Measurements from ENCODE around the gene EXOC3.
"Not testable (repeated sequence)": the region's sequence is repeated elsewhere in the genome, so short reads cannot be mapped to it uniquely, and the experiment has no call there.

The EXOC3 gene
- total RNA-seq, result 85.4 to 102 (median 91.8) reads per million in 3 experiments

GRCh38 chr5:442335-443238, at the start of gene EXOC3:
TSS of gene EXOC3 (plus strand) at chr5:443176. CDS start at chr5:446206, 3,030 bp downstream.
- DNase-seq, result peak; percentile 66

DNA sequence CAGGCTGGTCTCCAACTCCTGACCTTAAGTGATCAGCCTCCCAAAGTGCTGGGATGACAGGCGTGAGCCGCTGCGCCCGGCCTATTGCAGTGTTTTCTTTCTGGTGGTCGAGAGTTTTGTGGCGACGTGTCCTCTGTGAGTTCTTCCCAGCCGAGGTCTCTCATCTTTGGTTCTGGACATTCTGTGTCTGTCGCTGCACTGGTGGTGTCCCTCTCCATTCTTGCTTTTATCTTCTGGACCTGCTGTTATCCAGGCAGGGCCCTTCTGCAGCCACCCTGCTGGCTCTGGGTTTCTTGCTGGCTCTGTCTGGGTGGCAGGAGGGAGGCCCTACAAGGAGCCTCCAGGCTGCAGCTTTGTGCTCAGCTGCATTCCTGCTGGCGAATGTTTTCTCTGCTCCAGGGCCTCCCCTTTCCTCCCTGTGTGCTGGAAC, 49.1 kb upstream of the EXOC3 start:
- no peak for DNase-seq

DNA sequence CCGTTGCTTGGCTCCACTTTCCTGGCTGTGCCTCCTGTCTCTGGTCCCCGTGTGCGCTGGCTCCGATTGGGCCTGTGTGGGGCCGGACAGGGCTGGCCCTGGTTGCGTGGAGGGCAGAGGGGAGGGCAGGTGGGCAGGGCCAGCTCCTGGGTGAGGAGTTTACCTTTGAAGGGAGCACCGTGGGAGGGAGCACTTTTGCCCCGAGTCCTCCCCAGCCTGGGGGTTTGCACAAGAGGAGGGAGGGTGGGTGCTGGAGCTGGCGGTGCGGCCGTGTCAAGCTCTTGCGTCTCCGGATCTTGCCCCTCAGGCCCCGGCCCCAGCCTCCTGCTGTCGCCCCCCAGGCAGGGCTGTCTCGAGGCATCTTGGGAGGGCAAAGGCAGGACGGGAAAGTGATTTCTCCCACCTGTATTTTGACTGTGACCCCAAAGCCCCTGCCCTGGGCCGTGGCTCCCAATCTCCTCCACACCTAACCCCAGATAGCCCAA, 48.3 kb upstream of the EXOC3 start:
- DNase-seq, result no peak

DNA sequence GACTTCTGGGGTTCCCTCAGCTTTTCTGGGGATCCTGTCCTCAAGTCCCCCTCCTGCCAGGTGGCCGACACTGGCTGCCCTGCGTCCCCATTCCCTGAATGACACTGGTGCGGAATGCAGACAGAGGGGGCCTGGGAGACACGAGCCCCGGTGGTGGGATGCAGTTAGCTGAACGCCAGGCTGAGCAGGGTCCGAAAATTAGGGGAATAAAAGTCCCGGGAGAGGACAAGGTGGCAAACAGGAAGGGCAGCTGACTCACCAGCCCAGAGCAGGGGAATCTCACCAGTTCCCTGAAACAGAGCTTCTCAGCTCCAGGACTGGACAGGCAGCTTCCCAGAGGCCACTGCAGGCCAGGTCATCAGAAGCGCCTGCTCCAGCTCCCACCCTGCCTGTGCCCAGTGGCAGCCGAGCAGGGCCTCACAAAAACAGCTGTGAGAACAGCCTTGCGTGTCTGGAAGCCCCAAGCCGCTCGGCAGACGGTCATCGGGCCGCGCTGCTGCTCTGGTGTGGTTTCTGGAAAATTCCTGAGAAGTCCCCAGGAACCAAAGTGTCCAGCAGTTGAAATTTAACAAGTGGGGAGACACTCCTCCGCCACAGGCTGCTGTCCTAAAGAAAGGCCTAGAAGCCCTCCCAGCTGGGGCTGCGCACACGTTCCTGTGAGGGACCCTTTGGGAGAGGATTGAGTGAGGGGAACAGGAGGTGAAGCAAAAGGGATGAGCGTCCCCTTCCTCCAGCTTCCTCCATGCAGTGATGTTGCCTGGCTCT, 47.6 kb upstream of the EXOC3 start:
- DNase-seq, result no peak

- no peak for DNase-seq
Measured at GRCh38 chr5:395921-396530, 47.0 kb upstream of the EXOC3 start.

DNA sequence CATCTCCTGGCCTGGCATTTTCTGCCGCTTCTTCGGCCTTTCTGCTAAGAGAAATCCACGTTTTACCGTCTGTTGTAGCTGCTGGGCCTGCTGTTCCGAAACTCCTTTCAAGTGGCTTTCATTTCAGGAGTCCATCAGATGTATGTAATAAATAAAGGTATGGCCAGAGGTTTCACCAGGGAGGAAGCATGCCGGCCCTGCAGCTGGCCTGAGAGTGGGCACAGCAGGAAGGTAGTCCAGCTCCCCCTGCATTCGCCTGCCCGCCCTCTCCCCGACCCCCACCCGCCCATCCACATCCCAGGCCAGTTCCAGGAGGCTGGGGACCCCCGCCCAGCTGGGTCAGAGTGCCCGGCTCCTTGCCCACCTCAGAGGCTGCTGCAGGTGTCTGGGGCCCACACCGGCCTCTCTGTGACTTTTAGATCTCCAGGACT, 46.4 kb upstream of the EXOC3 start:
- DNase-seq, result no peak

DNA sequence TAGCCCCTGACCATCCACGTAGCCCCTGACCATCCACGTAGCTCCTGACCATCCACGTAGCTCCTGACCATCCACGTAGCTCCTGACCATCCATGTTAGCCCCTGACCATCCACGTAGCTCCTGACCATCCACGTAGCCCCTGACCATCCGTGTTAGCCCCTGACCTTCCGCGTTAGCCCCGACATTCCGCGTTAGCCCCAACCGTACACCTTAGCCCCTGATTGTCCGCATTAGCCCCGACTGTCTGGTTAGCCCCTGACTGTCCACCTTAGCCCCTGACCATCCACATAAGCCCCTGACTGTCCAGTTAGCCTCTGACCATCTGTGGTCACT, 44.9 kb upstream of the EXOC3 start:
- not testable (repeated sequence) for DNase-seq

DNA sequence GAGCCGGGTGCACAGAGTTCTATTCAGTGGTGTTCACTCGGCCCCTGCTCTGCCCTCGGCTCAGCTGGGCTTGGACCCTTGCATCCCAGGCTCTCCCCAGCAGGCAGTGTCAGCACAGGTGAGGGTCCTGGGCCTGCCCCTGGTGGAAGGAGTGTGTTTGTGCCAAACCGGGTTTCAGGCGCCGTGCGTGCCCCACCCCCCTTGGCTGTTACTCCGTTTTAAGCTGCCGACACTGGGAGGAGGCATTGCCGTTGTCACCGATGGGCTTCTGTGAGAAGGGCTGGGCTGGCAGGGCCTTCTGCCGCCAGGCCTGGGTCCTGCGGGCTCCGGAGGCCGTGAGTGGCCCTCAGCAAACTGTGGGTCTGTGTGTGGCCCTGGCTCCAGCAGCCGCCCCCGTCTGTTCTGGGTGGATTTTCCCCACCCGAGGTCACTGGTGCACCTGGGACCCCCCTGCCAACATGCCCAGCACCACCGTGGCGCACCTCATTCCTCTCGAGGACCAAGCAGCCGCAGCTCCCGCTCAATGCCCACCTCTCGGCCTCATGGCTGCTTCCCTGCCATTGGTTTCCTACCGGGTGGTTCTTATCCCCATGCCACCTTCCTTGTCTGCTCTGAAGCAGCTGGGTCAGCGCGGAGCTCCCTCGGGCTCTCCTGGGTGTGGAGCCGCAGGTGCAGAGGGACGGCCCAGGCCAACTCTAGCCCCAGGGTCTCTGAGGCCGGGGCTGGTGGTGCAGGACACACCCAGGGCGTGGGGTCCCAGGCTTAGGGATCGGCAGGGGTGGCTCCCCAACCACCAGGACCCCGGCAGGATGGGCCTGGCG, 44.3 kb upstream of the EXOC3 start:
- no peak for DNase-seq

DNA sequence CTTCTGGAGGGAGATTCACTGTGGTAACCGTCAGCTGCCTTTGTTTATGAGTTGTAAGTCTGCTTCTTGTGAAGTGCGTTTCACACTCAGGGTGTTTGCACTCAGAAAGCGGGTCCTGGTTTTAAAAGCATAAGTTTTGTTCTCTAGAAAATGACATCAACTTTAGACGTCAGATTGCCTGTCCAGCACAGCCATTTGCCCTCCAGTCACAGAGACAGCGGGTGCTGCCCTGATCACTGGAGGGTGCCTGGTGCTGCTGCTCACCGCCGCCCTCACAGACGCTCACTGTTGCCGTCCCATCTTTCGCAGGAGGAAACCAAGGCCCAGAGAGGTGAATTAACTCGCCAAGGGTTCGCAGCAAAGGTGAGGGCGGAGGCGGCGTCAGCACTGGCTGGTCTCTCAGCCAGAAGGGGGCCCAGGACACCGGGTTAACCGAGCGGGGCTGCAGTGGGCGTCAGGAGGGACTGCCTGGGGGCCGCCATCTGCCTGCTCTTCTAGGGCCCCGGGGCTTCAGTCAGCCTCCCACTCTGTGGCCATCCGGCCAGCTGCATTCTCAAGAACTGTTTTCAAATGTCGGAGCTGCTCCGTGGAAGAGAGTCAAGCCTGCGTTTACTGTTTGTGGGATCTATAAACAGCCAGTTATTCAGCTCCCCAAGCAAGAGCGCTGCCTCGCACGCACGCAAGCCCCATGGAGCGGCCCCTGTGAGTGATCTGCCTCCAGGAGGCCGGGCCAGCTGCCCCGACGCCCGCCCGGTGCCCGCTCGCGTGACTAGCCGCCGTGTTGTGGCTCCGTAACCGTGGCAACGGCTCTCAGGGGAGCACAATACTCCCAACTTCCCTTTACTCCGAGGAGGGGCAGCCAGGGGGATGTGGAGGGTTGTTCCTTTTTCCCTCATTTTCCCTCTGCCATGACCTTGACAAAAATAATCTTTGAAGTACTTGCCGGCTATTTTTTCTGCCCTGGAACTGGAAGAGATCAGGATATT, 43.4 kb upstream of the EXOC3 start:
- DNase-seq, result no peak

DNA sequence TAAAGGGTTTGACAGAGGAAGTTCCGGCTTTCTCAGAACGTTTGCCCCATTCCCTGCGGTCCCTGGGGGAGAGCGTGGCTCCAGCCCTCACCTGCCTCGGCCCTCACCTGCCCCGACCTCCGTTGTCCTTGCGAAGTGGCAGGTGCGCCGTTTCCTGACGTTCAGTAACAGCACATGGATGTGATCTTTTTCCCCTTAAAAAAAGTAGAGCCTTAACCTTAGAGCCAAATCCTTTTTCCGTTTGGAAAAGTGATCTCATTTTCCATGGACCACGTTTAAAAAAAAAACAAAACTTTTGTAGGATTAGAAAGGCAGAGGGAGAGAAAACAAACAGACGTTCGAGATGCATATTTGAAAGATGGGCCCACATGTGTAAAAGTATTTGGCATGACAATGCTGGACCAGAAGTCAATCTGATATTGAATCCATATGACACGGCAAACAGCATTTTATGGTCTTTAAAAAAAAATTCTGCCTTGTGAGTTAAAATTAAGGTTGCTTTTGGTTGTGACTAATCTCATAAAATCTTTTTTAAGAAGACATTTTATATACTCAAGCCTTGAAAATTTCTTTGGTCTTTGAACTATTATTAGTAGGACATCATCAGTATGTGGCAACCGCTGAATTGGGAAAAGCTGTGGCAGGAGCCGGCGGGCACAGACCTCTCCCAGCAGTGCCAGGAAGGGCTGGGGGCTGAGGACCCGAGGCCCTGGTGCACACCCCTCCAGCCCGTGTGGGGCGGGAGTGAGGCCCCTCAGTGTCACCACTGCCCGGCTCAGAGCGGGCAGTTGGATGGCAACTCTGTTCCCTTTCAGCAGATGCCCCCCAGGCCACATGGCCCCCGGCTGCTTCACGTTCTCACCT, 42.5 kb upstream of the EXOC3 start:
- no peak for DNase-seq

DNA sequence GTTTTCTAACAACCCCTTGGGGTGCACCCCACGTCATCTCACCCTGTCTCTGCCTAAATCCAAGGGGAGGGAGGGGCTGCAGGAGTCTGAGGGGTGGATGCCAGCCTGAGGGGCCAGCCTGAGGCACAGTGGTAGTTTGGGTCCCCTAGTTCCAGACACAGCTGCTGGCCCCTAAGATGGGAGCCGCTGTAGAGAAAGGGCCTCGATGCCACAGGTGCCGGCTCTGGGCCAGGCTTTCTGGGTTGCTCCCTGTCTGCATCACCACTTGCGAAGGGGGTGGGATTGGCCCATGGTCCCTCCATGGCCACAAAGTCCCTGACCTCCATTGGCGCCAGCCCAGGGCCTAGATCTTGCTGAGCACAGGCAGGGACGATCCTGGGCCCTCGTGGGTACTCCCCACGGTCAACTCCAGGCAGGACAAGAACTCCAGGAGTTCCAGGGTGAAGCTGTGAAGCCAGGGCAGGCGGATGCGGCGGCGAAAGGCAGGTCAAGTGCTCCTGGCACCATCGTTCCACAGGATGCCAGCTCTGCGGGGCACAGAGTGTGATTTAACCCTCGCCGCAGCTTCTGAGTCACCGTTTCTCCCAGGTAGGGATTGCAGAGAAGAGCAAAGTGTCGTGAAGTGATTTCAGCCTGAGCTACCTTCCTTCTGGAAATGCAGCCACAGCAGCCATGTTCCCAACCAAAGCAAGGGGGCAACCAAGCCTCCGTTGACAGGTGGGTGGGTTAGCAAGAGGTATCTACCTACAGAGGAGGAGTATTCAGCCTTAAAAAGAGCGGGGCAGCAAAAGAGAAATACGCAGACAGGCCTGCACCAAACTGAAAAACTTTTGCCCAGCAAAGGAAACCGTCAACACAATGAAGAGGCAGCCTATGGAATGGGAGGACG, 41.6 kb upstream of the EXOC3 start:
- no peak for DNase-seq

DNA sequence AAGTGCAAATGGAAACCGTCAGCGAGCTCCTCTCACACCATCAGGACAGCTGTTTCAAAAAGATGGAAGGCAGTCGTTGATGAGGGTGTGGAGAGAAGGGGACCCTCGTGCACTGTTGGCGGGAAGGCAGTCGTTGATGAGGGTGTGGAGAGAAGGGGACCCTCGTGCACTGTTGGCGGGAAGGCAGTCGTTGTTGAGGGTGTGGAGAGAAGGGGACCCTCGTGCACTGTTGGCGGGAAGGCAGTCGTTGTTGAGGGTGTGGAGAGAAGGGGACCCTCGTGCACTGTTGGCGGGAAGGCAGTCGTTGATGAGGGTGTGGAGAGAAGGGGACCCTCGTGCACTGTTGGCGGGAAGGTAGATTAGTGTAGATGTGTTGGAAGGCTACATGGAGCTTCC, 40.8 kb upstream of the EXOC3 start:
- not testable (repeated sequence) for DNase-seq

DNA sequence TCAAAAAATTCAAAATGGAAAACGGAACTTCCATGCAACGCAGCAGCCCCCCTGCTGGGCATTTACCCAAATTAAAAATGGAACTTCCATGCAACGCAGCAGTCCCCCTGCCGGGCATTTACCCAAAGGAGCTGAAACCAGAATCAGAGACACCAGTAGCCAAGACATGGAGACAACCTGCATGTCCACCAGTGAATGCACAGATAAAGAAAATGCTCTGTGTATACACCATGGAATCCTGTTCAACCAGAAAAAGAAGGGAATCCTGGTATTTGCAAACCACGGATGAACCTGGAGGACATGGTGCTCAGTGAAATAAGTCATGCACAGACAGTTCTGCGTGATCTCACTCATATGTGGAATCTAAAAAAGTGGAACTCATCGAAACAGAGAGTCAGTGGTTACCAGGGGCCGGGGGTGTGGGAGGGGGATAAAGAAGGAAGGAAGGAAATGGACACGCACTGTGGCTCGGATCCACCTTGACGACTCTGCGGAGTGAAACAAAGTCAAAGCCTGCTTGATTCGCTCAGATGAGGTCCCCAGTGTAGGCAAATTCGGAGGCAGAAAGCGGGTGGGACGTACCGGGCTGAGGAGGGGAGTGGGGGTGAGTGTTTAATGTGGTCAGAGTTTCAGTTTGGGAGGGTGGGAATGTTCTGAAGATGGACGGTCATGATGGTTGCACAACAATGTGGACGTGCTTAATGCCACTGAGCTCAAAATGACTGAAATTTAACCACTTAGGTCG, 40.2 kb upstream of the EXOC3 start:
- DNase-seq, result no peak

DNA sequence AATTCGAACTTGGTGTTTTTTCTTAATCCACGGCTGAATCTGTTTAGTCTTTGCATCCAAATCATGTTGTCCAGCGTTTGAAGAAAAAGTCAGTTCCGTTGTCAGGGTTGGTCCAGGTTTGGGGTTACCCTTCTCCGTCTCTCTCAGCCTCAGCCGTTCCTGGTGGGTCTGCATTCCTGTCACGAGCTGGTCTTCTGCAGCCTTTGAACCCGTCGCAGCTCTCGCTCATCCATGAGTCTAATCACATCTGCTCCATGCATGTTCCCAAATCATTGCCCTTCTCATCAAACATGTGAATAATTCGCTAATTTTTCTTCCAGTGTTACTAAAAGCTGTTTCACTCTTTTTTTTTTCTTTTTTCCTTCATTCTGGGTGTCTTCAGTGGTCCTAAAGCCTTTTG, 39.0 kb upstream of the EXOC3 start:
- DNase-seq, result no peak

DNA sequence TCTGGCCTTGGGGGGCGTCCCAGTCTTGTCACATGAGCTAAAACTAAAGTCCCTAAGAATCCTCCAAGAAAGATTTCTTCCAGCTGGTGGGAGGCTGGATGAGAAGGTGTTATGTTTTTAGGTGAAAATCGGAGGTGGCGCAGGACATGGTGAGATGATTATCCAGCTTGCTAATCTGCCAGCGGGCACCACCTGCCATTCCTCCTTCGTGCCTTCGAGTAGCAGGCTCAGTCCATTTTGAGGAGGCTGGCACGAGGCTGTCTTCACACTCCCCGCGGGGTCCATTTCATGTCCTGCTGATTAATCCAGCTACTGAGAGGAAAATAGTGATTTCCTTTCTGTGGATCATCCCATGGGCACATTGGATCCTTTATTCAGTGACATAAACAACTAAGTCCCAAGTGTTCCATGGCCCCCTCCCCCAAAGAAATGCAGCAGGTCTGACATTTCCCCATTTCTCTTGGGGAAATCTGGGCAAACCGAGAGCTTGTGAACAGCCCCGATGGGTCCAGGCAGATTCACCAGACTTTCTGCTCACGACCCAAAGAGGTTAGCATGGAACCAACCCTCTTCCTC, 38.2 kb upstream of the EXOC3 start:
- no peak for DNase-seq

- no peak for DNase-seq
Measured at GRCh38 chr5:405421-405820, 37.6 kb upstream of the EXOC3 start.

DNA sequence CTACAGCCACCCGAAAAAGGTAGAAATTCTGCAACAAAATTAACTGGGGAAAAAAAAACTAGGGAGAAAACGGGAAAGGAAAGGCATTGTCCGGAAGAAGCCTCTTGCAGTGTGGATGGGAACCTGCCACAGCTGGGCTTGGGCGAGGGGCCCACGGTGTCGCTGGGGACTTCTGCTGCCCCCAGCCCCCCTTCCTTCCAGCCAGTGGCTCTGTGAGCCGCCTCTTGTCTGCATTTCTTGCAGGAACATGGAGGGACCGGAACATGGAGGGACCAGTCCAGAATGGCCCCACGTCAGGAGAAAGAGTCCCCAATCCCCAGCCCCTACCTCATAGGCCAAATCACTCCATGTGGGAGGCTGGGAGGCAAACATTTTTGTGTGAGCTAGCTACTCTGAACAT, 36.9 kb upstream of the EXOC3 start:
- DNase-seq, result no peak

DNA sequence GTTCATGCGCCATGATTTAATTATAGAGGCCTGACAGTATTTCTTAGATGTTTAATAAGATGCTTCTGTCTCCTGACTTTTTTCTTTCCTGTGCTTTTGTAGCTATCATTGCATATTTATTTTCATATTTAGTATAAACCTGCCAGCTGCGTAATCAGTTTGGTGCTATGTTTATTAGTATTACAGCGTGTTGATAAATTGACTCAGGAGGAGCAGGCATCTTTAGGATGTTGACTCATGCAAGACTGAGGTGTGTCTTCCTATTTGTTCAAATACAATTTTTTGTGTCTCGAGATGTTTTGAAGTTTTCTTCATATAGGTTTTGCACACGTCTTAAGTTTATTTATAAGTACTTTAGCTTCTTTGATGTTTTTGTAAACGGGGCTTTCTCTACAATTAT, 35.9 kb upstream of the EXOC3 start:
- DNase-seq, result no peak

Measured in central memory CD4-positive, alpha-beta T cell (primary cell).